Astrocyte (in vitro differentiated cells and primary cell): ENCODE results near the gene SMARCD2. TPM values are rescaled to one million over a fixed set of nuclear protein-coding genes. Genes with fewer than 3 reads are reported as not detected.
"Not testable (repeated sequence)": the region's sequence is repeated elsewhere in the genome, so short reads cannot be mapped to it uniquely, and the experiment has no call there.

Source experiments
- DNase-seq: peaks from one replicate; pipeline ENCODE4 v3.0.0-alpha.2; 2010; ENCODE audit warnings: low read depth
- FAIRE-seq: peaks from 2 replicates; lab custom pipeline; 2011; peaks lifted over from hg19 to GRCh38; lab: Jason Lieb, UNC
- H2AFZ ChIP-seq: 2 replicates; pipeline ENCODE4 v1.6.0; 2012; ENCODE audit warnings: low read depth, low read length, inconsistent platforms
- H3K27ac ChIP-seq: 2 replicates; pipeline ENCODE4 v1.5.1; 2011; ENCODE audit warnings: low read depth, low read length, inconsistent platforms
- H3K27me3 ChIP-seq: 2 replicates; pipeline ENCODE4 v1.6.0; 2011; ENCODE audit warnings: low read length, inconsistent platforms; ENCODE audit not compliant: insufficient read depth
- H3K36me3 ChIP-seq: 2 replicates; pipeline ENCODE4 v1.5.1; 2011; ENCODE audit warnings: low read length, inconsistent platforms; ENCODE audit not compliant: insufficient read depth
- H3K4me1 ChIP-seq: 2 replicates; pipeline ENCODE4 v1.5.1; 2011; ENCODE audit warnings: low read length, inconsistent platforms; ENCODE audit not compliant: insufficient read depth
- H3K4me2 ChIP-seq: 2 replicates; pipeline ENCODE4 v1.6.0; 2012; ENCODE audit warnings: low read length, inconsistent platforms
- H3K4me3 ChIP-seq: 2 replicates; pipeline ENCODE4 v1.5.1; 2011; ENCODE audit warnings: low read depth, mild to moderate bottlenecking, low read length, inconsistent platforms; ENCODE audit not compliant: insufficient read depth
- H3K79me2 ChIP-seq: 2 replicates; pipeline ENCODE4 v1.6.0; 2012; ENCODE audit warnings: mild to moderate bottlenecking, low read length, inconsistent platforms; ENCODE audit not compliant: insufficient read depth
- H3K9ac ChIP-seq: 2 replicates; pipeline ENCODE4 v1.6.0; 2012; ENCODE audit warnings: mild to moderate bottlenecking, low read length, inconsistent platforms
- H3K9me3 ChIP-seq: 2 replicates; pipeline ENCODE4 v1.5.1; 2012; ENCODE audit warnings: low read depth, mild to moderate bottlenecking, low read length, inconsistent platforms; ENCODE audit not compliant: insufficient read depth
- H4K20me1 ChIP-seq: 2 replicates; pipeline ENCODE4 v1.6.0; 2012; ENCODE audit warnings: low read length, inconsistent platforms; ENCODE audit not compliant: insufficient read depth
- H3K27ac Mint-ChIP-seq: one replicate; pipeline ENCODE4 v1.8.0; 2021; ENCODE audit warnings: mild to moderate bottlenecking, mixed read lengths; ENCODE audit not compliant: unreplicated experiment
- H3K27me3 Mint-ChIP-seq: one replicate; pipeline ENCODE4 v1.8.0; 2021; ENCODE audit warnings: low read depth, mixed read lengths; ENCODE audit not compliant: unreplicated experiment
- H3K36me3 Mint-ChIP-seq: one replicate; pipeline ENCODE4 v1.8.0; 2021; ENCODE audit warnings: low read depth, mixed read lengths; ENCODE audit not compliant: unreplicated experiment
- H3K4me1 Mint-ChIP-seq: one replicate; pipeline ENCODE4 v1.8.0; 2021; ENCODE audit warnings: low read depth, mixed read lengths; ENCODE audit not compliant: unreplicated experiment
- H3K4me3 Mint-ChIP-seq: one replicate; pipeline ENCODE4 v1.8.0; 2021; ENCODE audit warnings: mild to moderate bottlenecking, moderate library complexity, mixed read lengths; ENCODE audit not compliant: unreplicated experiment
- H3K9me3 Mint-ChIP-seq: one replicate; pipeline ENCODE4 v1.8.0; 2021; ENCODE audit warnings: mild to moderate bottlenecking, mixed read lengths; ENCODE audit not compliant: unreplicated experiment
- CTCF ChIP-seq: IDR thresholded peaks from 2 replicates; pipeline ENCODE4 v1.5.1; 2011; ENCODE audit warnings: low read depth, mild to moderate bottlenecking, inconsistent platforms, low read length, moderate library complexity; ENCODE audit not compliant: insufficient read depth
- EZH2 ChIP-seq: IDR thresholded peaks from 2 replicates; pipeline ENCODE4 v1.6.1; 2012; ENCODE audit warnings: mild to moderate bottlenecking, low read length, inconsistent platforms; ENCODE audit not compliant: insufficient read depth
- total RNA-seq: library from RNA; stranded (reverse); gene quantifications from 2 replicates; pipeline ENCODE4 v1.2.1, GENCODE V29; 2021

SMARCD2 gene
- total RNA-seq, 1 donor from 2014 or later = 33.9 TPM

- H3K27ac ChIP-seq = no peak overlapping the region
- peaks cover 69% of the 10 kb centered on the region for H3K36me3 ChIP-seq
- no peak overlapping the region for H3K4me2 ChIP-seq
- Mint-ChIP-seq H3K27me3 (no peaks in the 10 kb centered on the region), H3K9me3 (no peaks in the 10 kb centered on the region), H3K4me1 (no peaks in the 10 kb centered on the region), H3K4me3 (no peak overlapping the region), H3K27ac (no peak overlapping the region), H3K36me3 (peaks cover 2% of the 10 kb centered on the region)
- H3K4me3 ChIP-seq = no peak overlapping the region
- peaks cover 41% of the 10 kb centered on the region for H3K79me2 ChIP-seq
- DNase-seq (no peak), FAIRE-seq (no peak)
- no peak overlapping the region for H2AFZ ChIP-seq
- no peaks in the 10 kb centered on the region for H3K4me1 ChIP-seq
- H3K9ac ChIP-seq = no peak overlapping the region
- TF ChIP-seq CTCF (no peak), EZH2 (no peak)
- no peaks in the 10 kb centered on the region for H3K27me3 ChIP-seq
- no peaks in the 10 kb centered on the region for H3K9me3 ChIP-seq
- peaks cover 17% of the 10 kb centered on the region for H4K20me1 ChIP-seq
These were observed 41.7 kb downstream of the SMARCD2 start for GRCh38 chr17:63800783-63801182.

- TF ChIP-seq CTCF (no peak), EZH2 (no peak)
- Histone ChIP-seq H2AFZ (no peak overlapping the region), H3K9ac (no peak overlapping the region), H4K20me1 (peaks cover 29% of the 10 kb centered on the region), H3K27me3 (no peaks in the 10 kb centered on the region), H3K36me3 (peaks cover 79% of the 10 kb centered on the region), H3K4me3 (no peak overlapping the region), H3K9me3 (no peaks in the 10 kb centered on the region), H3K4me1 (no peaks in the 10 kb centered on the region), H3K4me2 (no peak overlapping the region), H3K79me2 (peaks cover 51% of the 10 kb centered on the region), H3K27ac (no peak overlapping the region)
- Mint-ChIP-seq H3K9me3 (no peaks in the 10 kb centered on the region), H3K27ac (no peak overlapping the region), H3K4me1 (no peaks in the 10 kb centered on the region), H3K36me3 (peaks cover 7% of the 10 kb centered on the region), H3K27me3 (no peaks in the 10 kb centered on the region), H3K4me3 (no peak overlapping the region)
- no peak for FAIRE-seq
- no peak for DNase-seq
These were observed 43.8 kb downstream of the SMARCD2 start for GRCh38 chr17:63798572-63799106.

GRCh38 chr17:63796375-63796774 lies 46.1 kb downstream of the SMARCD2 start:
- H2AFZ ChIP-seq, DNase-seq, FAIRE-seq, H3K36me3 Mint-ChIP-seq, H3K27me3 Mint-ChIP-seq, H3K27me3 ChIP-seq, H3K9me3 ChIP-seq, H3K4me3 Mint-ChIP-seq, H3K27ac Mint-ChIP-seq, H3K4me1 ChIP-seq, H3K4me1 Mint-ChIP-seq, H3K9me3 Mint-ChIP-seq, H3K4me2 ChIP-seq, H3K9ac ChIP-seq, H3K4me3 ChIP-seq, H3K27ac ChIP-seq: not testable (repeated sequence)
- H3K36me3 ChIP-seq = peaks cover 72% of the 10 kb centered on the region
- H4K20me1 ChIP-seq = peaks cover 38% of the 10 kb centered on the region
- peaks cover 62% of the 10 kb centered on the region for H3K79me2 ChIP-seq
